ENCODE results near the gene TEX44.

Gene TEX44

GRCh38 chr2:231613331-231613662 is 20.6 kb downstream of the TEX44 start:
- TF ChIP-seq CTCF (IDR thresholded peaks at IDR 0.05; ENCODE audit: low read length) (no peak), EZH2 (IDR thresholded peaks at IDR 0.05; ENCODE audit: borderline replicate concordance, low read length) (no peak)
- peak overlapping the region; percentile 92 for H3K9ac ChIP-seq (ENCODE audit: low read length)
- peaks cover 60% of the 10 kb centered on the region for H3K4me1 ChIP-seq (ENCODE audit: insufficient read depth, low read length, severe bottlenecking)
- no peaks in the 10 kb centered on the region for H3K36me3 ChIP-seq (ENCODE audit: insufficient read depth, low read length)
- H3F3A ChIP-seq (ENCODE audit: insufficient read depth, low read length): 0 out of 2 replicates have a peak, but pooled peaks cover 8% of the 10 kb centered on the region
- H3K79me2 ChIP-seq (ENCODE audit: insufficient read depth, low read length): no peaks in the 10 kb centered on the region
- H3K27me3 ChIP-seq (ENCODE audit: insufficient read depth, low read length): no peaks in the 10 kb centered on the region
- no peak overlapping the region for H2AFZ ChIP-seq (ENCODE audit: low read length)
- H3K4me2 ChIP-seq (ENCODE audit: low read length): peak overlapping the region; percentile 84
- peak overlapping the region; percentile 99 for H3K27ac ChIP-seq (ENCODE audit: low read depth, low read length, poor library complexity, severe bottlenecking)
- peak overlapping the region; percentile 53 for H3K4me3 ChIP-seq (ENCODE audit: low read depth, low read length, poor library complexity, severe bottlenecking)
- no peaks in the 10 kb centered on the region for H4K20me1 ChIP-seq (ENCODE audit: insufficient read depth, low read length)
- H3K9me2 ChIP-seq (ENCODE audit: low read depth, low read length): no peaks in the 10 kb centered on the region
- no peaks in the 10 kb centered on the region for H3K9me3 ChIP-seq (ENCODE audit: low read length)

GRCh38 chr2:231613663-231614558 is 21.2 kb downstream of the TEX44 start:
- Histone ChIP-seq H3K27ac (ENCODE audit: low read depth, low read length, poor library complexity, severe bottlenecking) (peak overlapping the region; percentile 99), H3K36me3 (ENCODE audit: insufficient read depth, low read length) (no peaks in the 10 kb centered on the region), H3K4me2 (ENCODE audit: low read length) (peak overlapping the region; percentile 84), H3K9me2 (ENCODE audit: low read depth, low read length) (no peaks in the 10 kb centered on the region), H2AFZ (ENCODE audit: low read length) (no peak overlapping the region), H3K9me3 (ENCODE audit: low read length) (no peaks in the 10 kb centered on the region), H3F3A (ENCODE audit: insufficient read depth, low read length) (0 out of 2 replicates have a peak, but pooled peaks cover 8% of the 10 kb centered on the region), H3K9ac (ENCODE audit: low read length) (peak overlapping the region; percentile 92), H3K27me3 (ENCODE audit: insufficient read depth, low read length) (no peaks in the 10 kb centered on the region), H3K4me3 (ENCODE audit: low read depth, low read length, poor library complexity, severe bottlenecking) (peak overlapping the region; percentile 53), H3K79me2 (ENCODE audit: insufficient read depth, low read length) (no peaks in the 10 kb centered on the region), H4K20me1 (ENCODE audit: insufficient read depth, low read length) (no peaks in the 10 kb centered on the region), H3K4me1 (ENCODE audit: insufficient read depth, low read length, severe bottlenecking) (peaks cover 60% of the 10 kb centered on the region)
- TF ChIP-seq CTCF (IDR thresholded peaks at IDR 0.05; ENCODE audit: low read length): peak; percentile 23; the same call in 1 of the 2 replicates
- TF ChIP-seq EZH2 (IDR thresholded peaks at IDR 0.05; ENCODE audit: borderline replicate concordance, low read length): no peak

GRCh38 chr2:231614559-231615057 is 21.9 kb downstream of the TEX44 start:
- no peak for TF ChIP-seq CTCF (IDR thresholded peaks at IDR 0.05; ENCODE audit: low read length)
- TF ChIP-seq EZH2 (IDR thresholded peaks at IDR 0.05; ENCODE audit: borderline replicate concordance, low read length): no peak
- Histone ChIP-seq H3K9me2 (ENCODE audit: low read depth, low read length) (no peaks in the 10 kb centered on the region), H3K9me3 (ENCODE audit: low read length) (no peaks in the 10 kb centered on the region), H2AFZ (ENCODE audit: low read length) (0 out of 2 replicates have a peak overlapping the region, but pooled peaks have one; percentile 14), H4K20me1 (ENCODE audit: insufficient read depth, low read length) (no peaks in the 10 kb centered on the region), H3K4me2 (ENCODE audit: low read length) (peak overlapping the region; percentile 84), H3K4me3 (ENCODE audit: low read depth, low read length, poor library complexity, severe bottlenecking) (peak overlapping the region; percentile 53), H3K79me2 (ENCODE audit: insufficient read depth, low read length) (no peaks in the 10 kb centered on the region), H3F3A (ENCODE audit: insufficient read depth, low read length) (0 out of 2 replicates have a peak, but pooled peaks cover 8% of the 10 kb centered on the region), H3K4me1 (ENCODE audit: insufficient read depth, low read length, severe bottlenecking) (peaks cover 60% of the 10 kb centered on the region), H3K27me3 (ENCODE audit: insufficient read depth, low read length) (no peaks in the 10 kb centered on the region), H3K36me3 (ENCODE audit: insufficient read depth, low read length) (no peaks in the 10 kb centered on the region), H3K27ac (ENCODE audit: low read depth, low read length, poor library complexity, severe bottlenecking) (peak overlapping the region; percentile 99), H3K9ac (ENCODE audit: low read length) (peak overlapping the region; percentile 92)
